HG02970 (cell line): ENCODE measurements around the gene GLRA1.
"Not testable (repeated sequence)": the region's sequence is repeated elsewhere in the genome, so short reads cannot be mapped to it uniquely, and the experiment has no call there.

ENCODE experiments used
- ATAC-seq: cut with Tn5 transposase; IDR thresholded peaks from one replicate; pipeline ENCODE4 v1.9.1; 2021; ENCODE audit warnings: mild to moderate bottlenecking, moderate library complexity, moderate number of reproducible peaks; ENCODE audit not compliant: unreplicated experiment, low FRiP score

Gene GLRA1

DNA sequence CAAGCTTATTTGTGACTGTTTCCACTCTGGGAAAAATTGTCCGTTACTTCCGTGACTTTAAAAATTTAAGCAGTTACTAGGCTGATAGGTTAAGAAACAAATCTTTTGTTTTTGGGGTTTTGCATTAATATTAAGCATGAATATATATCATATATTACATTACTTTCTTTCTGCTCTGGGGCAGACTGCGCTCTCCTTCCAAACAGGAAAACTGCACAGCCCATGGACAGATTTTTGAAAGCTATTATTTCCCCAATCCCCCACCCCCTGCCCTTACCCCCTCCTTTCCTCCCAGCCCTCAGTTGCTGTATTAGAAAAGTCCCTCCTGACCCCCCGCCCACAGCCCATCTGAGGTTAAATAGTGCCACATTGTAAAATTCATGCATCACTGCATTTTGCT lies 102.5 kb downstream of the GLRA1 start:
- no peak for ATAC-seq

GRCh38 chr5:151820903-151821302 lies 103.7 kb downstream of the GLRA1 start:
- no peak for ATAC-seq

GRCh38 chr5:151820271-151820670 lies 104.4 kb downstream of the GLRA1 start:
- ATAC-seq, result no peak

GRCh38 chr5:151819830-151820229 lies 104.8 kb downstream of the GLRA1 start:
- ATAC-seq, result no peak

DNA sequence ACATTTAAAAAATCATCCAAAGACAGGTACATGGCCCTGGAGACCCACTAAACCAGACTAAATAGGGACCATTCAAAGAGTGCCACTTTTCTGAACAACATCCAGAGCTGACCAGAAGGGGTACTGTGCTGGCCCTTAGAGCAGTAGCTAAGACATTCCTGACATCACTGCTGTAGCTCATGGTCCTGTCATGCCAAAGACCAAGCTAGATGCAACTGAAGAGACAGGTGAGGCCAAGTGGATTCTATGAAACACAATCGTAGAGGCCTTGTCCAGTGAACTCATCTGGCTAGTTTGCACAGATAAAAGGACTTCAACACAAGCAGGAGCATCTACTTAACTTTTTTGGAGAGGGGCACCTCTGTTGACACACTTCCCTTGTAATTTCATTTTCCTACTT lies 109.6 kb downstream of the GLRA1 start:
- no peak for ATAC-seq

- no peak for ATAC-seq
These were observed 111.8 kb downstream of the GLRA1 start for GRCh38 chr5:151812757-151813309.

- ATAC-seq, result no peak
These were observed 112.9 kb downstream of the GLRA1 start for GRCh38 chr5:151811593-151812321.

DNA sequence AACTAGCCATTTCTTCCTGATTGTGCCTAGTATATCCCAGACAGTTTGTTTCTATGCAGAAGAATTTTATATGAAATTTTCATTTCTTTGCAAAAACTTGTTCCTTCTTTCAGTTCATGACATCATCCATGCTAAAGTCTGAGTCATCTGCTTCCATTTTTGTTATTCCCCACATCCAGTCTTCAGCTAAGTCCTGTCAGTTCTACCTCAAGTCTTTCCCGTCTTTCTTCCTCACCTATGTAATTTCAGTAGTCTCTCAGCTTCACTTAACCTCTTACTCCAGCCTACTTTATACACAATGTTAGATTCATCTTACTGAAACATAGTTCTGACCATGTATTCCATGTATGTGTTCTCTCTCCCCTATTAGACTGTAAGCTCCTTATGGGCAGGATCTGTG lies 113.8 kb downstream of the GLRA1 start:
- no peak for ATAC-seq

DNA sequence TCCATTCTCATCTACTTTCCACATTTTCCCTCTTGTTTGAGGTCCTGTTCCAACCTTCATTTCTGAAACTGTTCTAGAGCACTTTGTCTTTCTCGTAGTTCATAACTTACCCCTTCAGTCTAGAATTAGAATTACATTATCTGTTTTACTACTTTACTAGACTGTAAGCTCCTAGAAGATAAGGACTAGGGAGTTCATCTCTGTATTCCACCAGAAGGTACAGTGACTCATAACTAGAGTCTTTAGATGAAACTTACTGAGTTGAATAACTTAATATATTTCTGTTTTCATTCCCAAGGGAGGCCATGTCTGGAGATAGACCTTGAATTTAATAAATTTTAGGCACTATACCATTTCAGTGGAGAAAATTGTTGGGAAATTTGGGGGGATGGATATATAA lies 114.2 kb downstream of the GLRA1 start:
- ATAC-seq, result no peak

DNA sequence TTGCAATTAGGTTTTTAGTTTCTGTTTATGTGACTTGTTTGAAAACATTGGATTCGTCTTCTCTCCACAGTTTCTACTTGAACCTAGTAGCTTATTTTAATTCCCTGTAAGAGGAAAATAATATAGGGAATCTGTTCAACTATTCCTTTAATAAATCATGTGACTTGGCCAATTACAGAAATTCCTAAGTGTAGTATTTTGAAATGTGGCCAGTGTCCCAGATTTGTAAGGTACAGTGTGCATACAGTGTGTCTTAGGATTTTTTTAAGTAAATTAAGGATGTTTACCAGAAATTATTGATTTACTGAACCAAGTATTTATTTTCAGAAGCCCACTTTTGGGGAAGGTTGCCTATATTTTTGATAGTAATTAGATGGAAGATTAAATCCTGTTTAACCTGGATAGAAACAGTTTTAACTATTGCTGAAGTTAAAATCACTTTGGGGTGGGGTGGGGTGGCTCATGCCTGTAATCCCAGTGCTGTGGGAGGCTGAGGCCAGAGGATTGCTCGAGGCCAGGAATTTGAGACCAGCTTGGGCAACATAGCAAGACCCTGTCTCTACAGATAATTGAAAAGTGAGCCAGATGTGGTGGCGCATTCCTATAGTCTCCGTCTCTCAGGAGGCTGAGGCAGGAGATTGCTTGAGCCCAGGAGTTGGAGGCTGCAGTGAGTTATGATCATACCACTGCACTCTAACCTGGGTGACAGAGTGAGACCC lies 116.0 kb downstream of the GLRA1 start:
- ATAC-seq, result no peak

- ATAC-seq, result no peak
These were observed 119.0 kb downstream of the GLRA1 start for GRCh38 chr5:151805414-151806223.

- no peak for ATAC-seq
These were observed 124.1 kb downstream of the GLRA1 start for GRCh38 chr5:151800532-151800931.

- ATAC-seq, result no peak
These were observed 125.2 kb downstream of the GLRA1 start for GRCh38 chr5:151799407-151799806.

DNA sequence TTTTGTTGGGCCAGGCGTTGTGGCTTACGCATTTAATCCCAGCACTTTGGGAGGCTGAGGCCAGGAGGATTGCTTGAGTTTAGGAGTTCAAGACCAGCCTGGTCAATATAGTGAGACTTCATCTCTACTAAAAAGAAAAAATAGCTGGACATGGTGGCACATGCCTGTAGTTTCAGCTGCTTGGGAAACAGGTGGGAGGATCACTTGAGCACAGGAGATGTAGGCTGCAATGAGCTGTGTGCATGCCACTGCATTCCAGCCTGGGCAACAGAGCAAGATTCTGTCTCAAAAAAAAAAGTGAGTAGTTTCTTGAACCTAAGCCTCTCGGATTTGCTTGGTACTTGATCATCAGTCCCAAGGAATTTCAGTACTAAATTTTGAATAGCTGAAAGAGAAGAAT lies 126.0 kb downstream of the GLRA1 start:
- no peak for ATAC-seq

GRCh38 chr5:151795426-151795825 lies 129.2 kb downstream of the GLRA1 start:
- no peak for ATAC-seq

- ATAC-seq, result no peak
These were observed 131.3 kb downstream of the GLRA1 start for GRCh38 chr5:151793358-151793757.

DNA sequence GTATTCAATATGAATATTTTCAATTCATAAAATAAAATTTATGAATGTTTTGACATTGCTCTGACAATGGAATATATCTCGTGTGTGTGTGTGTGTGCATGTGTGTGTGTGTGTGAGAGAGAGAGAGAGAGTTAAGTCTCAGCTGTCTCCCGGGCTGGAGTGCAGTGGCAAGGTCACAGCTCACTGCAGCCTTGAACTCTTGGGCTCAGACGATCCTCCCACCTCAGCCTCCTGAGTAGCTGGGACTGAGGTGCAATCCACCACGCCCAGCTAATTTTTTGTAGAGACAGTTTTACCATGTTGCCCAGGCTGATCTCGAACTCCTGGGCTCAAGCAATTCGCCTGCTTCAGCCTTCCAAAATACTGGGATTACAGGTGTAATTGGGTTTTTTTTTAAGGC lies 136.8 kb downstream of the GLRA1 start:
- ATAC-seq, result no peak

- no peak for ATAC-seq
These were observed 138.2 kb downstream of the GLRA1 start for GRCh38 chr5:151786468-151786867.

DNA sequence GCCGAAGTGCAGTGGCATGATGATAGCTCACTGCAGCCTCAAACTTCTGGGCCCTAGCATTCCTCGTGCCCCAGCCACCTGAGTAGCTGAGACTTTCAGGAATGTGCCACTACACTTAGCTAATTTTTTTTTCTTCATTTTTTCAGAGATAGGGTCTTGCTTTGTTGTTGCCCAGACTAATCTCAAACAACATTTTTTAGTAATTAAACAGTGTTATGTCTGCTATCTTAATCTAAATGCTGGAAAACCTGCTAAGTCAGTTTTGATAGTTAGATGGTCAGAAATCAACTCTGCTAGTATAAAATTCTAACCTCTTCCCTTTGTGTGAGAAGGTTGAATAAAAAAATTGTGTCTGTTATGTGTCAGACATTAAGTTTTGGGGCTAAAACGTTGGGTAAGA lies 140.5 kb downstream of the GLRA1 start:
- no peak for ATAC-seq

- not testable (repeated sequence) for ATAC-seq
These were observed 141.0 kb downstream of the GLRA1 start for GRCh38 chr5:151783664-151784063.

DNA sequence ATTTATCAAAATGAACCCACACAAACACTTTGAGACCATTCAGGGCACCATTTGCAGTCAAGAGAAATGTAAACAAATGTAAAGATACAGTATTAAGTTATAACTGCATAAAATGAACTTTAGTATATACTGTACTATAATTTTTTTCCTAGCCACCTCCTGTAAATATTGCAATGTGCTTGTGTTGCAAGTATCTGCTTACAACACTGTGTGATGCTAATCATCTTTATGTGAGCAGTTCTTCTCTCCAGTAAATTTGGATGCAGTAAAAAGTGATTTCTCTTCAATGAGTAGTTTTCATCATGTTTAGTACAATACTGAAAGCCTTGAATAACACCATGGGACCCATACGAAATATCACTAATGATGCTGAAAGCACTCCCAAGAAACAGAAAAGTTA lies 143.4 kb downstream of the GLRA1 start:
- ATAC-seq, result no peak
